ENCODE data around the gene JAG1. TPM values are rescaled to one million over a fixed set of nuclear protein-coding genes. Genes with fewer than 3 reads are reported as not detected.

JAG1 gene
- total and polyA plus RNA-seq, 2 of the 4 experiments (the other 2 are of a cell fraction), result 10.2 to 22.6 TPM

GRCh38 chr20:10613911-10614310 is 59.9 kb downstream of the JAG1 start:
- H3K56ac ChIP-seq (ENCODE audit: extremely low read depth, insufficient read depth, low read length), result no peak overlapping the region
- in situ Hi-C loops (cut with MboI; ENCODE audit: low sequenced_read_pairs), result no loop called here
- H3K18ac ChIP-seq (ENCODE audit: low read depth, low read length), result no peak overlapping the region
- H3K27ac ChIP-seq (ENCODE audit: insufficient read depth, low read length), result no peak overlapping the region
- no peaks in the 10 kb centered on the region for H3K9me3 ChIP-seq (ENCODE audit: control insufficient read depth, insufficient read depth, low read length)
- H4K91ac ChIP-seq (ENCODE audit: insufficient read depth, low read depth, low read length), result no peak overlapping the region
- no peak overlapping the region for H4K8ac ChIP-seq (ENCODE audit: low read depth in 2 of 2, low read length in 2 of 2)
- H3K4me1 ChIP-seq (ENCODE audit: control insufficient read depth, insufficient read depth, low read length), result peaks cover 13% of the 10 kb centered on the region
- no peak overlapping the region for H2BK5ac ChIP-seq (ENCODE audit: low read depth, low read length, poor library complexity, severe bottlenecking)
- H2AK9ac ChIP-seq (replicated peaks; ENCODE audit: low read depth, low read length, poor library complexity), result no peak overlapping the region
- no peak overlapping the region for H3K14ac ChIP-seq (replicated peaks; ENCODE audit: low read depth, low read length)
- H3K9ac ChIP-seq (ENCODE audit: low read depth, low read length), result no peak overlapping the region
- no peak overlapping the region for H3K4me2 ChIP-seq (ENCODE audit: low read depth, low read length)
- H4K5ac ChIP-seq (ENCODE audit: low read depth, low read length), result no peak overlapping the region
- H2AK5ac ChIP-seq (ENCODE audit: low read depth, low read length), result no peak overlapping the region
- H3K79me1 ChIP-seq (ENCODE audit: low read depth in 1 of 2, low read length in 2 of 2), result peaks cover 0 to 3% of the 10 kb centered on the region in 2 experiments; a peak in 1 of 4 replicates
- dilution Hi-C loops (cut with HindIII; ENCODE audit: low sequenced_read_pairs, unreplicated experiment), result no loop called here
- ATAC-seq (ENCODE audit: low read depth) (no peak), DNase-seq (no peak)
- no peak overlapping the region for H2BK120ac ChIP-seq (ENCODE audit: low read depth, low read length)
- H3K27me3 ChIP-seq (ENCODE audit: control insufficient read depth, insufficient read depth, low read length), result no peaks in the 10 kb centered on the region
- ChIA-PET POLR2A (ENCODE audit: unreplicated experiment) (no interaction called here), CTCF (no interaction called here)
- no peak overlapping the region for H2AFZ ChIP-seq (replicated peaks; ENCODE audit: low read length, poor library complexity)
- H4K20me1 ChIP-seq (ENCODE audit: insufficient read depth, low read length), result no peaks in the 10 kb centered on the region
- BruUV-seq (replicated peaks), result no TSS peak
- H2BK20ac ChIP-seq (ENCODE audit: low read depth, low read length), result no peak overlapping the region
- WGBS, 2 experiments (ENCODE audit: extremely low coverage in 2 of 2, insufficient read length in 1 of 2), result 100% methylated on average over 10 of the region's 18 CpGs; no CpG with 5 or more reads in 1 of the 2 experiments
- intact Hi-C loops (cut with micrococcal nuclease), result no loop called here
- TF ChIP-seq BHLHE40 (IDR thresholded peaks at IDR 0.05; ENCODE audit: low read depth, low read length) (no peak), MAFK (IDR thresholded peaks at IDR 0.05; ENCODE audit: low read depth, low read length) (no peak), CHD1 (IDR thresholded peaks at IDR 0.05; ENCODE audit: low read depth, low read length) (no peak), POLR2A (IDR thresholded peaks at IDR 0.05; ENCODE audit: low read depth, low read length) (no peak), FOS (IDR thresholded peaks at IDR 0.05; ENCODE audit: low read depth, low read length) (no peak), CTCF (conservative IDR thresholded peaks at IDR 0.05; ENCODE audit: low read depth, low read length) (no peak), RCOR1 (IDR thresholded peaks at IDR 0.05; ENCODE audit: insufficient replicate concordance, low read length) (no peak), RAD21 (IDR thresholded peaks at IDR 0.05; ENCODE audit: low read length) (no peak), MAZ (IDR thresholded peaks at IDR 0.05; ENCODE audit: borderline replicate concordance, low read depth, low read length) (no peak), CEBPB (IDR thresholded peaks at IDR 0.05; ENCODE audit: low read depth, low read length) (no peak), RFX5 (IDR thresholded peaks at IDR 0.05; ENCODE audit: low read depth, low read length) (no peak), ELK1 (IDR thresholded peaks at IDR 0.05; ENCODE audit: borderline replicate concordance, low read depth, low read length) (no peak), MXI1 (IDR thresholded peaks at IDR 0.05; ENCODE audit: borderline replicate concordance, low read depth, low read length) (no peak), NFE2L2 (IDR thresholded peaks at IDR 0.05; ENCODE audit: low read depth, low read length) (no peak), SMC3 (IDR thresholded peaks at IDR 0.05; ENCODE audit: low read depth, low read length) (no peak)
- TF ChIP-seq, protein P1, sequence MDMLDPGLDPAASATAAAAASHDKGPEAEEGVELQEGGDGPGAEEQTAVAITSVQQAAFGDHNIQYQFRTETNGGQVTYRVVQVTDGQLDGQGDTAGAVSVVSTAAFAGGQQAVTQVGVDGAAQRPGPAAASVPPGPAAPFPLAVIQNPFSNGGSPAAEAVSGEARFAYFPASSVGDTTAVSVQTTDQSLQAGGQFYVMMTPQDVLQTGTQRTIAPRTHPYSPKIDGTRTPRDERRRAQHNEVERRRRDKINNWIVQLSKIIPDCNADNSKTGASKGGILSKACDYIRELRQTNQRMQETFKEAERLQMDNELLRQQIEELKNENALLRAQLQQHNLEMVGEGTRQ (IDR thresholded peaks at IDR 0.05; ENCODE audit: low read depth, low read length), result no peak
- no peak overlapping the region for H3K4me3 ChIP-seq (ENCODE audit: insufficient read depth, low read depth, low read length)
- H2BK15ac ChIP-seq (ENCODE audit: low read depth, low read length), result no peak overlapping the region
- H3K4ac ChIP-seq (ENCODE audit: low read depth, low read length), result no peak overlapping the region
- no peaks in the 10 kb centered on the region for H3K36me3 ChIP-seq (ENCODE audit: control insufficient read depth, insufficient read depth, low read length)
- H3K9me1 ChIP-seq (ENCODE audit: insufficient read depth, low read length), result peaks cover 10% of the 10 kb centered on the region
- no peak overlapping the region for H3K23ac ChIP-seq (ENCODE audit: low read depth, low read length)

All from IMR-90 (cell line).